ENCODE results near the gene TMEM158.

Gene TMEM158

DNA sequence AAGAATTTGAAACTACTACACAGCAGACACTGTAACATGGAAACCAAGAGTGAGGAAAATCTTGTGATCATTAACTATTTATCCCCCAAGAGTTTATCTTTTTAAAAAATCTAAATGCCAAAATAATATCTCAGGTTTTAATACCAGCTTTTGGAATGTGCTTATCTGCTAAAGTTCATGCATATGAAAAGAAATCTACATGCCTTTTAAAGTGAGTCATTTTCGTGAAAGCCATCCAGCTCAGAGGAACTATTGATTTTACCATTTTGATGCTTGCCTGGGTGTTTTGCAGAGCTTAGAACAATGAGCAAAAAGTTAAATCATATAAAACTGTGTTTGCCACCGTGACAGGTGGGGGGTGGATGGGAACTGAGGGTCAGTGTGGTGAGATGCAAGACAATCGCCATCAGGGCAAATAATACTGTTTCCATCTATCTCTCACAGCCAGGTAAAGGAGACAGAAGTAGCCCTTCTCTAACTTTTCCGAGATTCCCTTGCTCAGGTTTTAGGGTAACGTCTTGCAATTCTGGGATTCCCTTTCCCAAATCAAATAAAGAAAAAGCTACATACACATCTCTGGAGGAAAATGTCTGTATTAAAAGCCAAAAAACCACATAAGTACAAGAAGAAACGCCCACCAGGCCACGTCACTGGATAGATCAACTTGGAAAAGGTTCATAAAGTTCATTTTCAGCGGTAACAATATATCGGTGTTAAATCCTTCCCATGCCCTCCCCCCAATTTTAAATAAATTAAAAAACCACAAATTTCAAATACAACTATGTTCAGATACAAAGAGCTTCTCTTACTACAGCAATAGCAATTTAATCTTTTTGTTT, 2.0 kb downstream of the TMEM158 start:
- H3K4me3 ChIP-seq (ENCODE audit: low read length): no peak overlapping the region
- TF ChIP-seq, protein P1, sequence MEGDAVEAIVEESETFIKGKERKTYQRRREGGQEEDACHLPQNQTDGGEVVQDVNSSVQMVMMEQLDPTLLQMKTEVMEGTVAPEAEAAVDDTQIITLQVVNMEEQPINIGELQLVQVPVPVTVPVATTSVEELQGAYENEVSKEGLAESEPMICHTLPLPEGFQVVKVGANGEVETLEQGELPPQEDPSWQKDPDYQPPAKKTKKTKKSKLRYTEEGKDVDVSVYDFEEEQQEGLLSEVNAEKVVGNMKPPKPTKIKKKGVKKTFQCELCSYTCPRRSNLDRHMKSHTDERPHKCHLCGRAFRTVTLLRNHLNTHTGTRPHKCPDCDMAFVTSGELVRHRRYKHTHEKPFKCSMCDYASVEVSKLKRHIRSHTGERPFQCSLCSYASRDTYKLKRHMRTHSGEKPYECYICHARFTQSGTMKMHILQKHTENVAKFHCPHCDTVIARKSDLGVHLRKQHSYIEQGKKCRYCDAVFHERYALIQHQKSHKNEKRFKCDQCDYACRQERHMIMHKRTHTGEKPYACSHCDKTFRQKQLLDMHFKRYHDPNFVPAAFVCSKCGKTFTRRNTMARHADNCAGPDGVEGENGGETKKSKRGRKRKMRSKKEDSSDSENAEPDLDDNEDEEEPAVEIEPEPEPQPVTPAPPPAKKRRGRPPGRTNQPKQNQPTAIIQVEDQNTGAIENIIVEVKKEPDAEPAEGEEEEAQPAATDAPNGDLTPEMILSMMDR (IDR thresholded peaks at IDR 0.05; ENCODE audit: insufficient read depth, low read depth, low read length, missing control alignments): no peak
- peak; percentile 32 for DNase-seq (ENCODE audit: low read depth)

DNA sequence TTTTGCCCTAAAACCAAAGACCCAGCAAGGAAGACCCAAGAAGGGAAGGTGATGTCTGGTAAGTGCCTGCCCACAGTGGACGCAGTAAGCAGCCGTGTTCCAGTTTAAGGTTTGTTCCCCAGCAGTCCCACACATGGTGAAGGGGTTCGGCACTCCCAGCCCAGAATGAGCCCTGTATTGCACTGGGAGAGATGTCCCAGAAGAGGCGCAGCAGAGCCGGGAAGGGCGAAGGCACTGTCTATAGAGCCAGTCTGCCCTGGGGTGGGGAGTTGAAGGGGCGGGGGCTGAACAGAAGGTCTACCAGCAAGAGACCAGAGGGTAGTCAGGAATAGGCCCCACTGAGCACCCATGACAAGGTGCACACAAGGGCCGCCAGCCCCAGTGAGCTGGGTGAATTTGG, 6.4 kb downstream of the TMEM158 start:
- no peak for DNase-seq (ENCODE audit: low read depth)
- TF ChIP-seq, protein P1 (IDR thresholded peaks at IDR 0.05; ENCODE audit: insufficient read depth, low read depth, low read length, missing control alignments): no peak
- H3K4me3 ChIP-seq (ENCODE audit: low read length): no peak overlapping the region

DNA sequence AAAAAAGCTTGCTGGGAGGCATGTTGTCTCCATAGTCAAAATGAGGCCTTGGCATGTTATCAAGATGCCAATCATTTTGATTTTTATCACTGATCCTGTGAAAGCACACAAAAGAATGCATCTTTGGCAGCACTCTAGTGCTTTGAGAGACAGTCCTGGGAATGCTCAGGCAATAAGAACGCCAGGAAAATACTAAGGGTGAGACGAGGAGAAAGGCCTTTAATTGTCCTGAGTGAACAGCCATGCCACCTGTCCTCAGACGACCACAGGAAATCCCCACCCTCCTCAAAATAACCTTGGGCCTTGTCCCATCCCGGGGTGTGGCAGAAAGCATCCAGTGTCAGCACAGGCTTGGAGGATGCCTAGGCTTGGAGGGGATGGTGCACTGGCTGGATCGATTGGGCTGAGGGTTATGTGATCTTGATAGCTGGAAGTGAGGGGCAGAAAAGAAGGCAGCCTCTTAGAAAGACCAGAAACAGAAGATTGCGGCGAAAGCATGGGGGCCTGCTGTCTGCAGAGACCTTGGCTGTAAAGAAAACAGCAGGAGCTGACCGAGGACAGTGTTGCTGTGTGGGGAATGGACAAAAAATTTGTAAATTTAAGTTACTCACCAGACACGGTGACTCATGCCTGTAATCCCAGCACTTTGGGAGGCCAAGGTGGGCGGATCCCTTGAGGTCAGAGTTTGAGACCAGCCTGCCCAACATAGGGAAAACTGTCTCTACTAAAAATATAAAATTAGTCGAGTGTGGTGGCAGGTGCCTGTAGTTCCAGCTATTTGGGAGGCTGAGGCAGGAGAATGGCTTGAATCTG, 7.3 kb downstream of the TMEM158 start:
- TF ChIP-seq, protein P1 (IDR thresholded peaks at IDR 0.05; ENCODE audit: insufficient read depth, low read depth, low read length, missing control alignments): no peak
- no peak overlapping the region for H3K4me3 ChIP-seq (ENCODE audit: low read length)
- peak; percentile 53 for DNase-seq (ENCODE audit: low read depth)

DNA sequence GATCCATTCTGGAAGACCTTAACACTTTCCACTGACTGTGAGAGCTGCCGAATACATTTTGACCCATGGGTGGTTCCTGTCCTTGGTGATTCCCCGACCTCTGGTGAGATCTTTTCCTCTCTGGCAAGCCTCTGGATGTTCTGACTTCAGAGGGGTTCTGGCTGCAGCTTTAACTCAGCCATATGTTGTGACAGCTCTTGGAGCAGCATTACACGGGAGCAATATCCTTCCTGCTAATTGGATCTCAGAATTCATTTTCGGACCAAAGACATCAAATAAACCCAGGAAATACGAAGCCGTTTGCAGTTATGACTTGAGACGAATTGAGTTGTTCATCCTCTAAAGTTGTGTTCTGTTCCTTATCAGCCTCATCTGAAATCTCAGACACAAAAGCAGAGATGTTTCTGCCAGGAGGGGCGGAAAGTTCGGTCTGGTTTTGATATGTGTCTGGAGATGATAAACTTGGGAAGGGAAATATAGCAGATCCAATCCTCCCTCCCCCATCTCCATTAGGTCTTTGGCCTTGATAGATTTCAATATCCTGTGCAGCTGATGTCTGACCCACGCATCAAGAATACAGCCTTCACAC, 10.0 kb downstream of the TMEM158 start:
- no peak for DNase-seq (ENCODE audit: low read depth)
- H3K4me3 ChIP-seq (ENCODE audit: low read length): no peak overlapping the region
- TF ChIP-seq, protein P1 (IDR thresholded peaks at IDR 0.05; ENCODE audit: insufficient read depth, low read depth, low read length, missing control alignments): no peak

DNA sequence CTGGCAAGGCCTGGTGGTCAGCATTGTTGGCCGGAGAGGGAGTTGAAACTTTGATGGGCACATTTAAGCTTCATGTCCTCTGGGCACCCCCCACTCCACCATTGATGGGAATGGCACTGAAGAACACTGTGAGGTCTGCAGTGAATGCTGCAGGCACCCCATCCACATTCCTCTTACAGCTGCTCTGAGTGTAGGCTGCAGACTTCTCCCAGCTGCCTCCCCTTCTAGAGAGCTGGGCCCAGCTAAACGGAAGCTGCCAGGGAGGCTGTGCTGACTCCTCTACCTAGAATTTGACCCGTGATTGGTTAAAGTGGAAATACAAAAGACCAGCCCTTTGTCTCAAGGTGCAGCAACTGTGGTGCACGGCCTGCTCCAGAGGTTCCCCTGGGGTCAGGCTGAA, 10.6 kb downstream of the TMEM158 start:
- H3K4me3 ChIP-seq (ENCODE audit: low read length): no peak overlapping the region
- TF ChIP-seq, protein P1 (IDR thresholded peaks at IDR 0.05; ENCODE audit: insufficient read depth, low read depth, low read length, missing control alignments): no peak
- DNase-seq (ENCODE audit: low read depth): no peak

DNA sequence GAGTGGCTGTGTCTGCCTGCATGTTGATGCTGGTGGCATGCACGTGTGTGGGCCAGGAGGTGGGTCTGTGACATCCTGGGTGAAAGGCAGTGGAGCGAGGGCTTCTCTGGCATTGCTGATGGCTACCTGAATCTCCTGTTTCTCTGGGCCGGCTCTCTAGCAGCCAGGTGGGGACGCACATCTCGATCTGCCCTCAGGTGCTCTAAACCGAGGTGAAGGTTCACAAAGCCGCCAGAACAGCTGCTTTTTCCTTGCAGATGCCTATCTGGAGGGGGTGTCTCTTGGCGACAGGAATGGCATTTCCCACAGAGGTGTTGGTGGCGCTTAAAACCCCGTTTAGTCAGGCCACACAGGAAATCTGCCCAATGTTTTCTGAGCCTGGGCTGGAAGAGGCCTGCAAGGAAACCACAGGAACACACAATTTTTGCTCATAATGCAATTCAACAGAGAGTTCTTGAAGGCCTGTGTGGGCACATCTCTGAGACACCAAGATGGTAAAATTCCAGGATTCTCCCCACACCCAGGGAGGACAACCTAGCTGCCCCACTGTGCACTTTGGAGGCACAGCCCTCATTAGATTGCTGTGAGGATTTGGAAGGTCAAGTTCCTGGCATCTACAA, 11.9 kb downstream of the TMEM158 start:
- TF ChIP-seq, protein P1 (IDR thresholded peaks at IDR 0.05; ENCODE audit: insufficient read depth, low read depth, low read length, missing control alignments): no peak
- DNase-seq (ENCODE audit: low read depth): no peak

More for the DNA sequence above, 11.9 kb downstream of the TMEM158 start:
- H3K4me3 ChIP-seq (ENCODE audit: low read length): no peak overlapping the region

Data from epithelial cell of esophagus (primary cell).